ENCODE data around the gene CCKAR. TPM values are rescaled to one million over a fixed set of nuclear protein-coding genes. Genes with fewer than 3 reads are reported as not detected.

The CCKAR gene
- total RNA-seq, 2 experiments from 2014 or later = not detected

DNA sequence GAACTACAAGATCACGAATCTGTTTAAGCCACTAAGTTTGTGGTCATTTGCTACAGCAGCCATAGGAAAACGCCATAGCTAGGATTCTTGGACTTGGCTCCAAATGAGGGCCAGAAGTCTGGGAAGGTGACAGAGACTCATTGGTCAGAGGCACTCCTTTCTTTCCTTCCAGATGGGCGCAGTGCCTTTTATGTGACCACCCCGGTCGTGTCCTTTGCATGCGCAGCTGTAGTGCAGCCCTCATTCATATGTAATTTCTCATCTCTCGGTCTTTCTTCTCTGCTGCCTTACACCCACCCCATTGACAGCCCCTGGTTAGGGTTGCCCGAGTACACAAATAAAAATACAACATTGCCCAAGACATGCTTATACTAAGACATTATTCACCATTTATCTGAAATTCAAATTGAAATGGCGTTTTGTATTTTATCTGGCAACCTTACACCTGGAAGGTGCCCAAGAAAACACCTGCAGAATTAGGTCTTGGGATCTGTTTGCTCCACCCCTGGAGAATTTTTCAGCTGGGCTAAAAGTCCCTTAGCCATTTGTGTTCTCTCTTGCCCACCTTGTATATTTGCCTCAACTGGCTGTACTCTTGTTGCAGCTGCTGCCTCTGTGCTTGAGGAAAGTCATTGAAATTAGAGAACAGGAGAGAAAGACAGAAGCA is 21.9 kb downstream of the CCKAR start:
- H3K9me3 ChIP-seq (ENCODE audit: low read length) = no peaks in the 10 kb centered on the region
- ChIA-PET POLR2A (no interaction called here), CTCF (ENCODE audit: unreplicated experiment) (no interaction called here)
- H3K9me2 ChIP-seq (ENCODE audit: insufficient read depth, low read length) = no peaks in the 10 kb centered on the region
- H3K27ac ChIP-seq (ENCODE audit: low read depth, low read length, poor library complexity, severe bottlenecking) = no peak overlapping the region
- H3K36me3 ChIP-seq (ENCODE audit: insufficient read depth, low read length) = no peaks in the 10 kb centered on the region
- TF ChIP-seq, protein P1, sequence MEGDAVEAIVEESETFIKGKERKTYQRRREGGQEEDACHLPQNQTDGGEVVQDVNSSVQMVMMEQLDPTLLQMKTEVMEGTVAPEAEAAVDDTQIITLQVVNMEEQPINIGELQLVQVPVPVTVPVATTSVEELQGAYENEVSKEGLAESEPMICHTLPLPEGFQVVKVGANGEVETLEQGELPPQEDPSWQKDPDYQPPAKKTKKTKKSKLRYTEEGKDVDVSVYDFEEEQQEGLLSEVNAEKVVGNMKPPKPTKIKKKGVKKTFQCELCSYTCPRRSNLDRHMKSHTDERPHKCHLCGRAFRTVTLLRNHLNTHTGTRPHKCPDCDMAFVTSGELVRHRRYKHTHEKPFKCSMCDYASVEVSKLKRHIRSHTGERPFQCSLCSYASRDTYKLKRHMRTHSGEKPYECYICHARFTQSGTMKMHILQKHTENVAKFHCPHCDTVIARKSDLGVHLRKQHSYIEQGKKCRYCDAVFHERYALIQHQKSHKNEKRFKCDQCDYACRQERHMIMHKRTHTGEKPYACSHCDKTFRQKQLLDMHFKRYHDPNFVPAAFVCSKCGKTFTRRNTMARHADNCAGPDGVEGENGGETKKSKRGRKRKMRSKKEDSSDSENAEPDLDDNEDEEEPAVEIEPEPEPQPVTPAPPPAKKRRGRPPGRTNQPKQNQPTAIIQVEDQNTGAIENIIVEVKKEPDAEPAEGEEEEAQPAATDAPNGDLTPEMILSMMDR (conservative IDR thresholded peaks at IDR 0.05; ENCODE audit: low read length) = no peak
- no peak for TF ChIP-seq EZH2phosphoT487 (IDR thresholded peaks at IDR 0.05; ENCODE audit: borderline replicate concordance, low read depth, low read length)
- no peak overlapping the region for H3K4me2 ChIP-seq (ENCODE audit: low read length)
- DNase-seq (ENCODE audit: low spot score) = no peak
- no peak overlapping the region for H3K4me3 ChIP-seq (ENCODE audit: low read depth, low read length, poor library complexity, severe bottlenecking)
- no peaks in the 10 kb centered on the region for H3K4me1 ChIP-seq (ENCODE audit: insufficient read depth, low read length, poor library complexity, severe bottlenecking)
- intact Hi-C loops (cut with micrococcal nuclease; ENCODE audit: unreplicated experiment) = no loop called here
- no TSS peak for BruUV-seq (replicated peaks)
- no peaks in the 10 kb centered on the region for H3K79me2 ChIP-seq (ENCODE audit: insufficient read depth, low read depth, low read length)
- no peak overlapping the region for H2AFZ ChIP-seq (ENCODE audit: low read length)
- no peaks in the 10 kb centered on the region for H4K20me1 ChIP-seq (ENCODE audit: insufficient read depth, low read length)

DNA sequence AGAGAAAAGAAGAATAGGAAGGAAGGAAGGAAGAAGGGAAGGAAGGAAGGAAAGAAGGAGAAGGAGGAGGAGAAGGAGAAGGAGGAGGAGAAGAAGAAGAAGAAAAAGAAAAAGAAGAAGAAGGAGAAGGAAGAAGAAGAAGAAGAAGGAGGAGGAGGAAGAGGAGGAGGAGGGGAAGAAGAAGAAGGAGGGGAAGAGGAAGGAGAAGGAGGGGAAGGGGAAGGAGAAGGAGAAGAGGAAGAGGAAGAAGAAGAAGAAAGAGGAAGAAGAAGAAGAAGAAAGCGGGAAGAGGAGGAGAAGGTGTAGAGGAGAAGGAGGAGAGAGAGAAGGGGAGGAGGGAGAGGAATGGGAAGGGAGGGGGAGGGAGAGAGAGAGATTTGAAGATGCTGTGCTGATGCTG is 22.6 kb downstream of the CCKAR start:
- Histone ChIP-seq H3K9me3 (ENCODE audit: low read length) (no peaks in the 10 kb centered on the region), H2AFZ (ENCODE audit: low read length) (no peak overlapping the region), H3K4me2 (ENCODE audit: low read length) (no peak overlapping the region), H3K36me3 (ENCODE audit: insufficient read depth, low read length) (no peaks in the 10 kb centered on the region), H3K79me2 (ENCODE audit: insufficient read depth, low read depth, low read length) (no peaks in the 10 kb centered on the region), H3K27ac (ENCODE audit: low read depth, low read length, poor library complexity, severe bottlenecking) (no peak overlapping the region), H4K20me1 (ENCODE audit: insufficient read depth, low read length) (no peaks in the 10 kb centered on the region), H3K4me3 (ENCODE audit: low read depth, low read length, poor library complexity, severe bottlenecking) (no peak overlapping the region), H3K9me2 (ENCODE audit: insufficient read depth, low read length) (no peaks in the 10 kb centered on the region), H3K4me1 (ENCODE audit: insufficient read depth, low read length, poor library complexity, severe bottlenecking) (no peaks in the 10 kb centered on the region)
- CTCF ChIA-PET (ENCODE audit: unreplicated experiment) = no interaction called here
- intact Hi-C loops (cut with micrococcal nuclease; ENCODE audit: unreplicated experiment) = no loop called here
- POLR2A ChIA-PET = no interaction called here
- no peak for TF ChIP-seq EZH2phosphoT487 (IDR thresholded peaks at IDR 0.05; ENCODE audit: borderline replicate concordance, low read depth, low read length)
- TF ChIP-seq, protein P1 (conservative IDR thresholded peaks at IDR 0.05; ENCODE audit: low read length) = no peak
- no peak for DNase-seq (ENCODE audit: low spot score)
- BruUV-seq (replicated peaks) = no TSS peak

DNA sequence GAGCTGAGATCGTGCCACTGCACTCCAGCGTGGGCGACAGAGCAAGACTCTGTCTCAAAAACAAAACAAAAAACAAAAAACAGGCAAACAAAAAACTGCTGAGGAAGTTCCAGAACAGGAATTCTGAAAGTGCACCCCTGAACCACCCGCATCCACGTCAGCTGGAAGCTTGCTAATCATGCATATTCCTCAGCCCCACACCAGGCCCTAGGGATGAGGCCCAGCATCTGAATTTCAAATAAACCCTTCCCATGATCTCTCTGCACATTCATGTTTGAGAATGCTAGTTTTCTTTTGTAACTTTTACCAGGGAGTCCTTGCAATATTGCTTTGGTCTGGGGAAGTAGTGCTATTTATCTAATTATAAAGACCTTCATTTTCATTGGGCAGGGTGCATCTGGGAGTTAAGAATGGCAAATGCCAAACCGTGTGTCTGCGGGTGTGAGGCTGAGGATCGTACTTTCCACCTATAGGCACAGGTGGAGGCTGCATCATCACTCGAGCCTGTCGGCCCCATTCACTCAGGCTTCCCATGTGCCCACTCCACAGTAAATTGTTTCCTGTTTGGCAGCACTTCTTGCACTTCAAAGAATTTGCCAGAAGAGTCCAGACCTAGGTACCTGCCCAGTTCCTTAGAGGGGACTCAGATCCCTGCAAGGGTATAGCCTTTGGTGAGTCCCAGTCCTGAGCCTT is 23.6 kb downstream of the CCKAR start:
- Histone ChIP-seq H3K9me2 (ENCODE audit: insufficient read depth, low read length) (no peaks in the 10 kb centered on the region), H3K36me3 (ENCODE audit: insufficient read depth, low read length) (no peaks in the 10 kb centered on the region), H3K79me2 (ENCODE audit: insufficient read depth, low read depth, low read length) (no peaks in the 10 kb centered on the region), H3K4me1 (ENCODE audit: insufficient read depth, low read length, poor library complexity, severe bottlenecking) (no peaks in the 10 kb centered on the region), H3K4me3 (ENCODE audit: low read depth, low read length, poor library complexity, severe bottlenecking) (no peak overlapping the region), H3K27ac (ENCODE audit: low read depth, low read length, poor library complexity, severe bottlenecking) (no peak overlapping the region), H2AFZ (ENCODE audit: low read length) (no peak overlapping the region), H3K4me2 (ENCODE audit: low read length) (no peak overlapping the region), H3K9me3 (ENCODE audit: low read length) (no peaks in the 10 kb centered on the region), H4K20me1 (ENCODE audit: insufficient read depth, low read length) (no peaks in the 10 kb centered on the region)
- no peak for TF ChIP-seq EZH2phosphoT487 (IDR thresholded peaks at IDR 0.05; ENCODE audit: borderline replicate concordance, low read depth, low read length)
- TF ChIP-seq, protein P1 (conservative IDR thresholded peaks at IDR 0.05; ENCODE audit: low read length) = no peak
- BruUV-seq (replicated peaks) = no TSS peak
- ChIA-PET POLR2A (no interaction called here), CTCF (ENCODE audit: unreplicated experiment) (no interaction called here)
- no peak for DNase-seq (ENCODE audit: low spot score)
- intact Hi-C loops (cut with micrococcal nuclease; ENCODE audit: unreplicated experiment) = no loop called here

Data from OCI-LY7 (cell line).